GM12872 (cell line): ENCODE results near the gene GPR78.

Experiments used
- TF ChIP-seq, protein P1 (sequence below): IDR thresholded peaks from 3 replicates; pipeline ENCODE4 v1.5.1; 2011; ENCODE audit warnings: low read depth, mild to moderate bottlenecking, low read length, moderate library complexity; ENCODE audit not compliant: insufficient read depth

Gene GPR78

DNA sequence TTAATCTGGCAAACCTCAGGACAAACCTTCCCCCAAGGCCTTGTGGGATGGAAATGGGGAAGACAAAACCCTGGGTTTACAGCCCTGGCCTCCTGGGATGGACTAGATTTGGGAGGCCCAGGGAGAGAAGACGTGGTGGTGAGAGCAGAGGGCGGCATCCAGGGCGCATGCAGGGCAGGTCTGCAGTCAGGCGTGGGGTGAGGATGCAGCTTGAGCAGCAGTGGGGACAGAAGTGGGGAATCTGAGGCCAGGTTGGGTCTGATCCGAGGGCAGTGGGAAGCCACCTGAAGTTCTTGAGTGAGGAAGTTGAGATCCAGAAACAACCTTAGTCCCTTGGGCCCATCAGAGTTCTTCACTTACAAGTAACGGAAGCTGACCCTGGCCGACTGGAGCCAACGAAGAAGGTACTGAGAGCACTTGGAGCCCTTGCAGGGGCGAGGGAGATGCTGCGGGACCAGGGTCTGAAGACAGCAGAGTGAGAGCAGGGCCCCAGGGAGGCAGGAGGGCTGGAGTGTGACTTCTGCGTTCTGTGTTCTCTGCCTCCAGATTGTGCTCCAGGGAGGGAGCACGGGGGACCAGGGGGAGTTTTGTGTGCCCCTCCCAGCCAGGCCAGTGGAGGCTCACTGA lies 42.0 kb upstream of the GPR78 start:
- TF ChIP-seq, protein P1, sequence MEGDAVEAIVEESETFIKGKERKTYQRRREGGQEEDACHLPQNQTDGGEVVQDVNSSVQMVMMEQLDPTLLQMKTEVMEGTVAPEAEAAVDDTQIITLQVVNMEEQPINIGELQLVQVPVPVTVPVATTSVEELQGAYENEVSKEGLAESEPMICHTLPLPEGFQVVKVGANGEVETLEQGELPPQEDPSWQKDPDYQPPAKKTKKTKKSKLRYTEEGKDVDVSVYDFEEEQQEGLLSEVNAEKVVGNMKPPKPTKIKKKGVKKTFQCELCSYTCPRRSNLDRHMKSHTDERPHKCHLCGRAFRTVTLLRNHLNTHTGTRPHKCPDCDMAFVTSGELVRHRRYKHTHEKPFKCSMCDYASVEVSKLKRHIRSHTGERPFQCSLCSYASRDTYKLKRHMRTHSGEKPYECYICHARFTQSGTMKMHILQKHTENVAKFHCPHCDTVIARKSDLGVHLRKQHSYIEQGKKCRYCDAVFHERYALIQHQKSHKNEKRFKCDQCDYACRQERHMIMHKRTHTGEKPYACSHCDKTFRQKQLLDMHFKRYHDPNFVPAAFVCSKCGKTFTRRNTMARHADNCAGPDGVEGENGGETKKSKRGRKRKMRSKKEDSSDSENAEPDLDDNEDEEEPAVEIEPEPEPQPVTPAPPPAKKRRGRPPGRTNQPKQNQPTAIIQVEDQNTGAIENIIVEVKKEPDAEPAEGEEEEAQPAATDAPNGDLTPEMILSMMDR: no peak

DNA sequence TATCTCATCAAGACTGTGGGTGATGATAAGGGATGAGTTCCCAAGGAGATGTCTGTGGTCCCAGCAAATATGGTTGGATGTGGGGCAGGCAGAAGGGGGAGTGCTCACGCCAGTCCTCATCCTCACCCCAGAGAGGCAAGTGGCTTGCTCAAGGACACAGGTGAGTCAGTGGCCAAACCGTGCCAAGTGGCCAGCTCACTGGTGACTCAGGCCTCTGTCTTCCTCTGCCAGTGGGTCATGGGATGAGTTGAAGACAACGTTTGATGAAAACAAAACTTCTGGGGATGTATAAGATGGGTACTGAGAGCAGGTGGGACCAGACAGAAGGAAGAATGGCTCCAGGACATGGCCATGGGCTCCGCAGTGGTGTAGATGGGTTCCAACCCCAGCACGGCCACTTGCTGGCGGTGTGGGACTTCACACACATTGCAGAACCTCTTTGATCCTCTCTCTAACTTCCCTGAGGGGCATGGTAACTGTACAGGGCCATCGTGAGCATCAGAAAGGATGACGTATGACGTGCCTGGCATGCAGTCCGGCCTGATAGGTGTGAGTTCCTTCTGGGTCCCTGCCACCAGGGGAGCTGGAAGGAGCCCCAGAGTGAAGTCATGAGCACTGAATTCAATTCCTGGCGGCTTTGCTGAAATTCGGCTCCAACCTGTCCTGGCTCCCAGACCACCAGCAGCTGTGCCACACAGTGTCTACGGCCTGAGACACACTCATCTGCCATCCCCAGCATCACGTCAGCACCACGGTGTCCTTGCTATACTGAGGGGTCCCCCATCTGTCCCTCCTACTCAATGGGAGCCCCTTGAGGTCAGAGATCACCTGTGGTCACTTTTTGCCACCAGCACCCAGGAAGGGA lies 41.3 kb upstream of the GPR78 start:
- TF ChIP-seq, protein P1: no peak

DNA sequence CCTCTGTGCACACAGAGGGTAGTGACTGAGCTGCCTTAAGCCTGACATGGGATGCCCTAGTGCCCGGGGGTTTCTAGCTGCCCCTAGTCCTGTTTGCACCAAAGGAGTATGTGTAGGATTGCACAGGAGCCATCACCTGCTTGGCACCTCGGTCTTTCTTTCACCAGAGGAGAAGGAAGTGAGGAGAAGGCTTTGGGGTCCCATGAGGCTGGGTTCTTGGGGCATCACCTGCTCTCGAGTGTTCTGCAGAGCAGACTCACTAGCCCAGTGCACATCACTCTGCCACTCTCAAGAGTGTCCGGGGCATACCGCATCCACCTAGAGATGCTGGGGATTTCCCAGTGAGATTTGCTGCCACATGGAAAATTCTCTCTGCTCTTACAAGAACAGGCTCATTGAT lies 40.5 kb upstream of the GPR78 start:
- TF ChIP-seq, protein P1: no peak

DNA sequence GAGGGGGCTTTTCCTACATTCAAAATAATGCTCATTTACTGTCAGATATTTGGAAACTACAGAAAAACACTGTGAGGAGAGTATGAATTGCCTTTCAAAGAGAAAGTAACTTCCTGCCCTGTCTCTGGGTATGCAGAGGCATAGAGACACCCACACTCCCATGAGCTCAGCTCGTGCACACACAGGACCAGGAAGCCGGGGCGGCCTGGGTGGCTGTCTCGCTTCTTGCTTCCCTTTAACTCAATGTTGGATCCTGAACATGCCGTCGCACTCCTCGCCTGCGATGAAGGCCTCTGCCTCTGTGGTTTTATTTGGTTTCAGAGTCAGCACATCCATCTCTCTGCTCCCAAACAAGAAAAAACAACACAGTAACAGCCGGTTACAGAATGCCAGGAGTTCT lies 40.1 kb upstream of the GPR78 start:
- TF ChIP-seq, protein P1: no peak

DNA sequence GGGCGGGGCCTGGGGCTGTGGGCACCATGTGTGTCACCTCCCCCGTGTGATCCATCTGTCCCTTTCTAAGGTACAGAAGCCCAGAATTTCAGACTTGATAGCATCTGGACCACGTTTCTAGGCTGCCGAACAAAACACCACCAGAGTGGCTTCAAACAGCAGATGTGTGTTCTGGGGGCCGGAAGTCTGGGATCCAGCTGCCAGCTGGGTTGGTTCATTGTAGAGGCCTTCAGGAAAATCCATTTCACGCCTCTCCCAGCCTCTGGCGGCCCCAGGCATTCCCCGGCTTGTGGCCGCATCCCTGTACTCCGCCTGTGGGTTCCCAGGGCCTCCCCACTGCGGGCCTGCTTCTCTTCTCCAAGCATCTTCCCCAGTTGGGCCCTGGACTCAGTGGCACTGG lies 39.6 kb upstream of the GPR78 start:
- TF ChIP-seq, protein P1: no peak

DNA sequence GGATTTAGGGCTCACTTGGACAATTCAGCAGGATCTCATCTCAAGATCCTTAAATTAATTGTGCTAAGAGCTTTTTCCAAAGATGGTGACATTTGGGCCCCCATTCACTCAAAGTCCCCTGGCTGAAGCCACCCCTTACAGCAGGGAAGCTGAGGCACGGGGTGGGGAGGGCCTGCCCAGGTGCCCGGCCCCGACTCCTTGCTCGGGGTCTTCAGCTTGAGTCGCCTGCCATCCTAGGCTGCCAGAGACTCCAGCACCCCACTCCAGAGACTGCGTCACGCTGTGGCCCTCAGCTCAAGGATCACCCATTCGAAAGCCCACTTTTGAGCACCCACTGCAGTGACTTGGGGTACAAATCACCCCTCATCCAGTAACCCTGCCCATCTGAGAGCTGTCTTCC lies 39.2 kb upstream of the GPR78 start:
- TF ChIP-seq, protein P1: no peak

DNA sequence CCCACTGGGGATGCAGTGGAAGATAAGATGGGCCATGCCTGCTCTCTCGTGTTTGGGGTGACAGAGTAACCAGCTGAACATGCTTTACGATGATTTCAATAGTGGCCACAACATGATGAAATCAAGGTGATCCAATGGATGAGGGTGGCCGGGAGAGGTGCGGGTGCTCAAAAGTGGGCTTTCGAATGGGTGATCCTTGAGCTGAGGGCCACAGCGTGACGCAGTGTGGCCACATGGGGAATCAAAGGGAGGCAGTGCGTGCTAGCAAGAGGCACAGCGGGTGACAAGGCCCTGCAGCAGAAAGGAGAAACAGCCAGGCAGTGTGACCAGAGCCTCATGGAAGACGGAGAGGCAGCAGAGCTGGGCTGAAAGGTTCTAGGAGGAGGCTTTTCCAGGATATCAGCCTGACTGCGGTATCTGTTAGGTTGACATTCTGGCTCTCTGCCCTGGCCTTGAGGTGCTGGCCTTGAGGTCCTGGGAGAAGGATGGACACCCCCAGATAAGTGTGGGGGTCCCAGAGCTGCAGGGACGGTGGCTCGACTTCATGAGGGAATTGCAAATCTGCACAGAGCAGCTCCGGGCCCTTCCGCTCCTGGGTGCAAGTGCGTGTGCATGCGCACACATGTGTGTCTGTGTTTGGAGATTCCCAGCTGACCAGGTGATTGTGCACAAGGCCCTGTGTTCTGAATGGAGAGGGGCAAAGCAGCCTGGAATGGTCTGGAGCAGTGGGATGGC lies 38.0 kb upstream of the GPR78 start:
- TF ChIP-seq, protein P1: no peak
